GM21390 (cell line): ENCODE results near the gene APBA3.
"Not testable (repeated sequence)": the region's sequence is repeated elsewhere in the genome, so short reads cannot be mapped to it uniquely, and the experiment has no call there.

Experiments
- ATAC-seq: cut with Tn5 transposase; IDR thresholded peaks from one replicate; pipeline ENCODE4 v1.9.1; 2021; ENCODE audit not compliant: unreplicated experiment

Gene APBA3

DNA sequence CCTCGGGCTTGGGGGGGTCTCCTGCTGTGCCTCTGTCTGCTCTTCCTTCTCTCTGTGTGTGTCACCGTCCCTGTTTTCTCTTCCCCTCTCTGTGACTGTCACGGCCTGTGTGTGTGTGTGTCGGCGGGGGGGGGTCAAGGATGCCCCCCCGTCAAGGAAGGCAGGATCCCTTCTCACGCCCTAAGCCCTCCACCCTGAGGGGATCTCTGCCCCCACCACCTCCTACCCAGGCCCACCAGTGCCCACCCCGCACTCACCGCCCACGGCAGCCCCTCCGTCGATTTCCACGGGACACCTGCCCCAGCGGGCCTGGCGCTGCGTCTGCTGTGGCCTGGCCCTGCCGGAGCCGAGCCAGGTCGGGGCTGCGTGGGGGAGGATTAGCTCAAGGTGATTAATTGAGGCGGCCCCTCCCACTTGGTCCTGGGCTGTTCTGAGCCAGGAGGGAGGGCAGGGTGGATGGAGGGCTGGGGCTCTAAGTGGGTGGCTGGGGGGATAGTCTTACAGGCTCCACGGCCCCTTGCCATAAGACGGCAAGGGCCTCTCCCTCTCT lies 10.5 kb upstream of the APBA3 start, which contains the start of gene RAX2:
Gene RAX2 (minus strand): TSS at position 323 of the 550 bp plus-strand sequence. CDS start 486 bp downstream, outside the sequence.
- no peak for ATAC-seq

DNA sequence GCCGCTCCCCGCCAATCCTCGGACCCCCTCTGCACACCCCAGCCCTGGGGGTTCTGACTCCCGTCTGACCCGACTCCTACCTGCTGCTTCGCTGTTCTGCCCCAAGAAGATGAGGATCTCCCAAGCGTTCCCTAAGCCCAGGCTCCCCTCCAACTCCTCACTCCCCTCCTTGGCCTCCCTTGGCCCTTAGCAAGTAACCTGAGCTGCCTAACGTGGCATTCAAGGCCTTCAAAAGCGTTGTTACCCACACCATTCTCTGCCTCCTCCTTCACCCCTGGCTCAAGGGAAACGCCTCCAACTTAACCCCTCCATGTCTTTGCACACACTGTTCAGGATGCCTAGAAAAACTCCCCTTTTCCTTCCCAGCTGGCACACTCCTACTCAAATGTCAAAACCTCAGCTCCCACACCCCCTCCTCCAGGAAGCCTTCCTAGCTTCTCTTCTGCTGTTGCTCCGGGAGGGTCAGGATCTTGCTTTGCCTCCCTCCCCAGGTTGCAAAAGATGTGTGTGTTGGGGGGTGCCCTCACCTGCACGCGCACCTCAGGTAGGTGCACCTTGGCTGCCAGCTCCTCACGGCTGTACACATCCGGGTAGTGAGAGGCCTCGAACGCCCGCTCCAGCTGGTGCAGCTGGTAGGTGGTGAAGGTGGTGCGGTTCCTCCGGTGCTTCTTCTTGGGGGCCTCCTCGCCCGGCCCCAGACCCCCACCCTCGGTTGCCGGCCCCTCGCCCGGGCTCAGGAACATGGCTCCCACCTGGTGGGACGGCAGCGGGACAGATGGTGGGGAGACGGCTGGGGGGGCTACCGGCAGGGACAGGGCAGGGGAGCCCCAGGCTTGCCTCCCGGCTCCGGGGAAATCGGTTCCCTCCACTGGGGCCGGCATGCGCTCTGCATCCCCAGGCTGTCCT lies 9.8 kb upstream of the APBA3 start:
- no peak for ATAC-seq

DNA sequence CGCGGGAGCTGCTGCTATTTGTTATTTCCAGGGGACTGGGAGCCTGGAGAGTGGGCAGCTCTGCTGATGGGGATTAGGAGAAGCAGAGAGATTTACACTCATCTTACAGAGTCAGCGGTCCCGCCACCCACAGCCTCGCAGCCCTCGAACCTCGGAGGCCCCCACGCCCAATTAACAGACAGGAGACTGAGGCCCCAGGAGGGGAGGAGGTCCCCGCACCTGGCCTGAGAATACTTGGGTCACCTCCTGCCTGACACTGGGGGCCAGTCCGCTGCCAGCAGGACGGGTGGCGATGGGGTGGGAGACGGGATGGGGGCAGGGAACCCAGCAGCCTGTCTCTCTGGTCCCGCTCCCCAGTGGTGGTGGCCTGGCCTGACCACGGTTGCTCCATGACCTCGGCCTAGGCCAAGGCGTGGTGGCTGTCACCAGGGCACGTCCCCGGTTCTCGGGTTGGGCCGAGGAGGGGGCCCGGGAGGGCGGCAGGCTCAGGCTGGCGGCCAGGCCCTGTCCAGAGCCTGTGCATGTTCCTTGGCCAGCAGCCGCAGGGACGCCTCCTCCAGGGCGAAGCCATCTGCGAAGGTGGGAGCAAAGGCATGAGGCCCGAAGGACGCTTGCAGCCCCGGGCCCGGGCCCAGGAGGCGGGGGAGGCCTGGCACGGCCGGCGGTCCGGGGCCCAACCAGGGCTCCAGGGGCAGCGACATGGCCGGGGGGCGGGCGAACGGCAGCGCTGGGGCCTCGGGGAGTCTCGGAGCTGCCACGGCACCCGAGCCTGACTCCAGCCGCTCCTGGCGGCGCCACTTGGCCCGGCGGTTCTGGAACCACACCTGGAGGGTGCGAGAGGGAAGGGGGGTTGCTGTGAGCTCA lies 8.9 kb upstream of the APBA3 start:
- no peak for ATAC-seq

DNA sequence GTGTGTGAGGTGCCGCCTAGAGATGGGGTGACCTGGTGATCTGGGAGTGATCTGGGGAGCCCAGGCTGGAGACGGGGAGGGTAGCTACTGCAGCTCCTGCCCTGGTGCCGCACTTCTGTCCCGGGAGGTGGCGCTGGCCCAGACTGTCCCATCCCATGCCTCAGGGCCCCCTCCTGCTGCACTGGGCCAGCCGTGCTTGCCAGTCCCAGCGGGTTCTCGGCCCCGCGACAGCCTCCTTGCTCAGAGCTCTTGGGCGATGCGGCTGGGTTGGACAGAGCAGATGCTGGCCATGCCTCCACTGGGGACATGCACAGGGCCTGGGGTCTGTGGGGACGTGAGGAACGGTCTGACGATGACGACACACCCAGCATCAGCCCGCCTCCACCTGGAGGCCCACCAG lies 8.0 kb upstream of the APBA3 start:
- no peak for ATAC-seq

DNA sequence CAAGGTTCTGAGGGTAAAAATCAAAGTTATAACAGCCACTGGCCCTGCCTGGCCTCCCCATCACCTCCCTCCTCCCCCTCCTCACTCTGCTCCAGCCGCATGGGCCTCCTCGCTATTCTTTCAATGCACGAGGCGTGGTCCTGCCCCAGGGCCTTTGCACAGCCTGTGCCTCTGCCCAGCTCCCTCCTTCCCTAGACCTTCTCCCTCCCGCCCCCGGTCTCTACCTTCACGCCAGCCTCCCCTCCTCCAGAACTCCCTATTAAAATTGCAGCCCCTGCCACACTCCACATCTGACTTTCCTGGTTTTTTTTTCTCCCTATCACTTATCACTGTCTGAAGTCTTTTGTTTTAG lies 7.2 kb upstream of the APBA3 start:
- ATAC-seq = no peak

DNA sequence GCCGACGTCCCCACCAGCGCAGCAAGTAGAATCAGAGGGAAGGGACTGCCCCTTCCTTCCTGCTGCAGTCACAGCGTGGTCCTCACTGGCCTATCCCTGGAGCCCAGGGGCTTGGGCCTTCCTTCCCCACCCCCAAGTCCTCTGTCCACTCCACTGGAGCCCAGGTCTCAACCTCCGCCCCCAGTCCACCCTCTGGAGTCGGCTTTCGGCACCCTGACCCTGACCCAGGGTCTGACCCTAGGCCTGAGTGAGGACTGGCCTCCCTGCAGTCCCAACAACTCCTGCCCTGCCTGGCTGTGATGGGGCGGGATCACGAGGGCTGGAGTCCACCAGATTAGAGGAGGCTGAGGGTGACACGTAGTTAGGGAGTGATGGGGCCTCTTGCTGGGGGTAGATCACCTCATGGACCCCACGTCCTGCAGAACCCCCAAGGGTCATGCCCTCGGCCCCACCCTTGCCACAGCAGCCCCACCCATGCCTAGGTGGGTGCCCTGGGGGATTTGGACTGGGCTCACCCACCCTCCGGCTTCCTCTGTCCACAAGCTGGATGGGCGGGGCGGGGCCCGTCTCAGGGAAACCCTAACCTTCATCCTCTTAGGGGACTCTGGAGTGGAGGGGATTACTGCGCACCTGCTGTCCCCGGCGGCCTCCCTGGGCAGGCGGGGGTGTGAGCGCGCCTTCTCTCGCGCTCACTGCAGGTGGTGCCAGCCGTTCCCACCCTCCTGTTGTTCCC lies 6.7 kb upstream of the APBA3 start:
- no peak for ATAC-seq

DNA sequence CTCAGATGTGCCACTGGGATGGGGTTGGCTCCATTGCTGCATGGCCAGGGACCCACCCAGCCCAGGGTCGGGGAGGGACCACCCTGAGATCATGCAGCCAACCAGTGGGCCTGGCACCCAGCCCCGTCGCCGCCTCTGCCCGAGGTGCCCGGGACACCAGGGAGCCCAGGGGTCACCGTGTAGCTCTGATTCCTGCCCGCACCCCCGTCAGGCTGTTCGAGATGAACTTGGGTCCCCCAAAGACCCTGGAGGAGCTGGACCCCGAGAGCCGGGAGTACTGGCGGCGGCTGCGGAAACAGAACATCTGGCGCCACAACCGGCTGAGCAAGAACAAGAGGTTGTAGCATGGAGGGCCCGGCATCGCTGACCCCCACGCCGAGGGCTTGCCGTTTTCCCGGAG lies 5.6 kb upstream of the APBA3 start:
- no peak for ATAC-seq

DNA sequence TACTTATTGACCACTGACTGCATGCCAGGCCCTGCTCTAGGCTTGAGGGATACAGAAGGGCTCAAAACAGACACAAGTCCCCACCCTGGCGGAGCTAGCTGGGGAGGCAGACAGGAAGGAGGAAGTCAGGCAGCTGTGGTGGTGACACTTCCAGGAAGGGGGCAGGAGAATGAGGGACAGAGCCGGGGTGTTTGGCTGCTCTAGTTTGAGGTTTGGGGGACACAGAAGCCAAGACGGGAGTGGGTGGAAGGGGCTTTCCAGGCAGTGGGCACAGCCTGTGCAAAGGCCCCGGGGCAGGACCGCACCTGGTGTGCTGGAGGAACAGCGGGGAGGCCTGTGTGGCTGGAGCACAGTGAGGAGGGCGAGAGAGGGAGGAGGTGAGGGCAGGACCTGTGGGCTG lies 5.0 kb upstream of the APBA3 start:
- no peak for ATAC-seq

DNA sequence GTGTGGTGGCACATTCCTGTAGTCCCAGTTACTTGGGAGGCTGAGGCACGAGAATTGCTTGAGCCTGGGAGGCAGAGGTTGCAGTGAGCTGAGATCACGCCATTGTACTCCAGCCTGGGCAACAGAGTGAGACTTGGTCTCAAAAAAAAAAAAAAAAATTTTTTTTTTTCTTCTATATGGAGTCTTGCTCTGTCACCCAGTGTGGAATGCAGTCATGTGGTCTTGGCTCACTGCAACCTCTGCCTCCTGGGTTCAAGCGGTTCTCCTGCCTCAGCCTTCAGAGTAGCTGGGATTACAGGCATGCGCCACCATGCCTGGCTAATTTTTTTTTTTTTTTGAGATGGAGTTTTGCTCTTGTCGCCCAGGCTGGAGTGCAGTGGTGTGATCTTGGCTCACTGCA lies 4.3 kb upstream of the APBA3 start:
- not testable (repeated sequence) for ATAC-seq

DNA sequence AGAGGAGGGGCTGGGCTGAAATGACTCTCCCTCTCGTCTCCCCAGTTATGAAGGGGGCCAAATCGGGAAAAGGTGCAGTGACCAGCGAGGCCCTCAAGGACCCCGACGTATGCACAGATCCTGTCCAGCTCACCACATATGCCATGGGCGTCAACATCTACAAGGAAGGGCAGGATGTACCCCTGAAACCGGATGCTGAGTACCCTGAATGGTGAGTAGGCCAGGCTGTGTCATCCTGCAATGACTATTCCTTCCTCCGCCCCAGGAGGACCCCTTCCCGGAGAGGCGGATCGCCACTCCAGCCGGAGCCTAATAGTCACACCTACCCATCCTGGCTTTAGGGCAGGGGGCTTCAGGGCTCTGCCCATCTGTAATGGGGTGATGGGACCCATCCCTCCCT lies 3.6 kb upstream of the APBA3 start:
- no peak for ATAC-seq

DNA sequence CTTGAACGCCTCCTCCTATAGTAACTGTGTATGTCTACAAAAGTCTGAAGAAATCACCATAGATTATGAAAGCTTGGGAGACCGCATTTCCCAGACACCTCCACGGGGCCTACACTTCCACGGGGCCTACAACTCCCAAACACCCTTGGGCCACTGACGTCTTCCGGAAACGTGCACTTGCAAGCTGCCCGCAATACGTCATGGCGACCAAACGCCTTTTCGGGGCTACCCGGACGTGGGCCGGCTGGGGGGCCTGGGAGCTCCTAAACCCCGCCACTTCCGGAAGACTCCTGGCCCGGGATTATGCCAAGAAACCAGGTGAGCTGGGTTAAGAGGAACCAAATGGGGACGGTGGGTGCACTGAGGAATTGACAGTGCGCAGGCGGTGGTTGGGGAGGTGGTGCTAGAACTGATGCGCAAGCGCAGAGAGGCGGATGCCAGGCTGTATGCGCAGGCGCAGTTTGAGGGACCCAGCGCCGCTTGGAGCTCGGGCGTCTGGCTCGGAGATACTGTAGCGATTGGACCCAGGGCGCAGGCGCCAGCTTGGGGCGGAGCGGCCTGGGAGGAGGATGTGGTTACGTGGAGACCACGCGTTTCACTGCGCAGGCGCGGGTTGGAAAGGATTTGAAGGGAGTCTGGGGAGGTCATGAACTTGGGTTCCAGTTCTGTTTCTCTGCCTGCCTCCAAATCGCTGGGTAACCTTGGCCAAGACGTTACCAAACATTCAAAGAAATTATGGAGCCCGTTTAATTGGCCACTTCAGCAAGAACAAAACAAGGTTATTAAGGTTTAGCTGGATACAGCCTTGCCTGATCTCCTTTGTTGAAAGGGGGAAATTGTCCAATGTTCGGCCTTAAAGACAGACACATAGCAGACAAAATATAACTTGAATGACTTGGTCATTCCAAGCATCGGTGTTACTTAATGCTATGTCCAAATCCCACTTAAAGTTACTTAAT lies 1.3 kb upstream of the APBA3 start, which contains the start of gene MRPL54:
Gene MRPL54 (plus strand): TSS at position 182 of the 959 bp plus-strand sequence. CDS start 19 bp downstream, at position 201.
- peak; percentile 62 for ATAC-seq

DNA sequence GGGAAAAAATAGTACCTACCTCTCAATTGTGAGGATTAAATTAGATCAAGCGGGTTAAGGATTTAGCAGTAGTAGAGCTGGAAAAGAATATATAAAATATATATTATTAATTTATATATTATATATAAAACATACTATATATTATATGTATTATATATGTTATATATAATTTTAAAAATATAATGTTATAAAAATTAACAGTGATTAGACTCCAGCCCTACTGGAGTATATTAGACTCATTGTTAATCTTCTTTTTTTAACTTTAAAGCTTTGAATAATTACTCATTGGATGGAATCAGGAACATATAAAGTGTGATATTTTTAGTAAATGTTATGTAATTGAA lies 610 bp upstream of the APBA3 start:
- ATAC-seq = no peak

DNA sequence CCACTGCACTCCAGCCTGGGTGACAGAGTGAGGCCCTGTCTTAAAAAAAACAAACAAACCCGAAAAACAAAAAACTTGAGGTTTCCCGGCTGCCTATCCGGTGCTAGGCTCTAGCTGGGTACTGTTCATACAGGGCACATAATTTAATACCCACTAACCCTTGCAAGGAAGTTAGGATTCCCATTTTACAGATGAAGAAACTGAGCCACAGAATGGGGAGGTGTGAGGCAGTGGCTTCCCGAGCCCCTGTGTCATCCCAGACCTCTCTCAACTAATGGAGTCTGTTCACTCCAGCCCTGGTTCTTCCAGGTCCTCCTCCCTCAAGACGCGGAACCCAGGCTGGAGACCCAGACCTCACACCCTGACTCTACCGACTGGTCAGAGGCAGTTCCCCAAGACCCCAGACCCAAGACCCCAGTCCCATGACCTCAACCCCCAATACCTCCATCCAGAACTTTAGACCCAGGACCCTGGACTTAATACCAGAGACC lies 576 bp downstream of the APBA3 start:
- no peak for ATAC-seq

DNA sequence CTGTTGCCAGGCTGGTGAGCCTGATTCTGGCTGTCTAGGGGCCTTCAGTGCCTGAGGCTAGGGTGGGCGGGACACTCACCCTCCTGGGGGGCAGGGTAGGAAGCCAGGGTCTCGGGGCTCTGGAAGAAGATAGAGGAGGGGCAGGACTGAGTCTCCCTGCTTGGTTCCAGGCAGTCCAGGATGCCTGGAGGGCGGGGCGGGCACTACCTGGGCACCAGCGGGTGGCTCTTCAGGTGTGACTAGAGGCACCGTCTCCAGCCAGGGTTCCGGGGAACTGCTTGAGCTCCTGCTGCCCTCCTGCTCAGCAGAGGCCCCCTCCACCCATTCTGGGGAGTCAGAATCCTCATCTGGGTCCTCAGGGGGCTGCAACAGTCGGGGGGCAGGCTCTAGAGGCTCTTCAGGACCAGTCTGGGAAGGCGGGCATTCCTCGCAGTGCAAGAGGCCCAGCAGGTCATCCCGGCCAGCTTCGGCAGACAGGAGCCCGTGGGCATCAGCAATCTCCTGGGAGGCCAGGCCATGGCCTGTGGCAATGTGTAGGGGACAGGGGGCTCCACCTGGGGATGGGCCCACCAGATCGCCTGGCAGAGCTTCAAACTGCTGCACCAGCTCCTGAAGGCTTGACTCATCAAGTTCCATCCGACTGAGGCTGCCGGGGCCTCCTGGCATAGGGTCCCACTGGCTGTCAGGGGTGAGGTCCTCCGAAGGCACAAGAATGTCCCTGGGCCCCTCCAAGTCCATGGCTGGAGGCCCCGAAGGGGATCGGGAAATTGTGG lies 1.8 kb downstream of the APBA3 start:
- no peak for ATAC-seq

DNA sequence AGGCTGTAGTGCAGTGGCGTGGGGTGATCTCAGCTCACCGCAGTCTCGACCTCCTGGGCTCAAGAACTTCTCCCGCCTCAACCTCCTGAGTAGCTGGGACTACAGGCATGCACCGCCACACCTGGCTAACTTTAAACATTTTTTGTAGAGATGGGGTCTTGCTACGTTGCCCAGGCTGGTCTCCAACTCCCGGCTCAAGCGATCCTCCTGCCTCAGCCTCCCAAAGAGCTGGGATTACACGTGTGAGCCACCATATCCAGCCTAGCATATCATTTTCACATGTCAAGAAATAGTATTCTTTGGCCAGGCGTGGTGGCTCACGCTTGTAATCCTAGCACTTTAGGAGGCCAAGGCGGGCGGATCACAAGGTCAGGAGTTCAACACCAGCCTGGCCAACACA lies 3.2 kb downstream of the APBA3 start:
- ATAC-seq = not testable (repeated sequence)

DNA sequence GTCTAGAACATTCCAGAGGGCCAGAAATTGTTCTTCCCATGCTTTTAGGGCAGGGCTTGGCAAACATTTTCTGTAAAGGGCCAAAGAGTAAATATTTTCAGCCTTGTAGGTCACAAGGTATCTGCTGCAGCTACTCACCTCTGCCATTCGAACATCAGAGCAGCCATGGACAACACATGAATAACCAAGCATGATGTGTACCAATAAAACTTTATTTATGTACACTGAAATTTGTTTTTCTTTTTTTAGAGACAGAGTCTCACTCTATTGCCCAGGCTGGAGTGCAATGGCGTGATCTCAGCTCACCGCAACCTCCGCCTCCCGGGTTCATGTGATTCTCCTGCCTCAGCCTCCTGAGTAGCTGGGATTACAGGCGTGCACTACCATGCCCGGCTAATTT lies 3.8 kb downstream of the APBA3 start:
- not testable (repeated sequence) for ATAC-seq

DNA sequence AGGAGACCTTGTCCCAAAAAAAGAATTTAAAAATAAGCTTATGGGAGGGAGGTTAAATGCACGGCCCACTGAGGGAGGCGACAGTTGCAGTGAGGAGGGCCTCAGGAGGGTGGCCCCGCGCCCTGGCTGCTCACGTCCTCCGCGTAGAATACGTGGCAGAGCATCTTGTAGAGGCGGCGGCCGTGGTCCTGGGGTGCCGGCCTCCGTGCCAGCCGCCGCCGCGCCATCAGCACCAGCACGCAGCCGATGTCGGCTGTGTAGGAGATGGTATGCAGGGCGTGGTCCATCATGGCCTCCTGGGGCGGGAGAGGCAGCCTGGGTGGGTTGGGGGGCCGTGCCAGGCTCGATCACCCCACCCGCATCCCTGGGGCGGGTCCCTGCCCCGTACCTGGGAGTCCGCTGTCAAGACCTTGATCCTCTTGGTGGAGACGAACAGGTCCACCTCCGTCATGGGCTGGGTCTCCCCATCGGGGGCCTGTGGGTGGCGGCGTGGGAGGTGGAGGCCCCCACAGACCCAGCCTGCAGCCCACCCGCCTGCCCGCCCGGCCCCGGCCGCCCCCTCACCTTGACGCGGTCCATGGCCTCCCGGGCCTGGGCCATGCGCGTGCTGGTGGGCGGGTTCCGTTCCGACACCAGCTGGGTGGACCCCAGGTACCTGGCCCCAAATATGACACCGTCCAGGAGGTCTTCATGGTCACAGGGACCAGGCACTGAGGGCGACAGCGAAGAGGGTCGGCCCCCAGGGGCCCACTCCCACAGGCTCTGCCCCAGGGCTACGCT lies 7.7 kb downstream of the APBA3 start:
- no peak for ATAC-seq

DNA sequence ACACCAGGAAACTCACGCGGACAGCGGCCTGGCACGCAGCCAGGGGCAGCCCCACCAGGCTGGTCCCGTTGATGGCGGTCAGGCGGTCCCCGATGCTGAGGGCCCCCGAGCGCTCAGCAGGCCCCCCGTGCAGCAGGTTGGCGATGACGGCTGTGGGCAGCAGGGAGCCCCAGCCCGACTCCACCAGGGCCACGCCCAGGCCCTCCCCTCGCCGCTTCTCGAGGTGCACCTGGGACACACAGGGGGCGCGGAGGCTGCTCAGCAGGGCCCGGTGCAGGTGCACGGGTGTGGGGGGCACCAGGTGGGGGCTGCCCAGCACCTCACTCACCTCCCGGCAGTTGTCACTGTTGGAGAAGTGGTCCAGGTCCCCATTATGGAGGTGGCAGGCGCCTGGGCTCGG lies 9.0 kb downstream of the APBA3 start:
- ATAC-seq = no peak
